ENCODE results near the gene DDX49. TPM values are rescaled to one million over a fixed set of nuclear protein-coding genes. Genes with fewer than 3 reads are reported as not detected.

The DDX49 gene
- total and polyA plus RNA-seq, 2 donors (not counting 1 experiment from before 2014, with no cell fraction given), result 38.9 to 47.5 TPM

DNA sequence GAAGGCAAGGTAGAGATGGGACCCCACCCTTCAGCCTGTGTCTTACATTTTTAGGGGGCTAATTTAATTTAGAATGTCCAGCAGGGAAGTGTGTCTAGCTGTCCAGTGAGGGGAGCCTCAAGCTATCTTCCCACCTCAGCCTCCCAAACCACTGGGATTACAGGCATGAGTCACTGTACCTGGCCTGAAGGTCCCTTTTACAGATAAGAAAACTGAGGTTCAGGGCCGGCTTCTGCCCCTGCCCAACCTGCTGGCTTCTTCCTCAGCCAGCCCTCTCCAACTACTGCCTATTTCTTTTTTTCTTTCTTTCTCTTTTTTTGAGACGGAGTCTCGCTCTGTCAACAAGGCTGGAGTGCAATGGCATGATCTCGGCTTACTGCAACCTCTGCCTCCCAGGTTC lies 40.9 kb downstream of the DDX49 start:
- no peaks in the 10 kb centered on the region for H3K79me2 ChIP-seq (ENCODE audit: control insufficient read depth, insufficient read depth, low read length)
- H3K27ac ChIP-seq (ENCODE audit: low read length in 2 of 2), result no peak overlapping the region
- no peak overlapping the region for H3K4me2 ChIP-seq (replicated peaks; ENCODE audit: low read depth, low read length, poor library complexity, severe bottlenecking)
- intact Hi-C loops (cut with micrococcal nuclease), result no loop called here
- no peak for TF ChIP-seq EZH2 (IDR thresholded peaks at IDR 0.05; ENCODE audit: borderline replicate concordance, insufficient read depth, low read depth, low read length, poor library complexity, severe bottlenecking)
- TF ChIP-seq, protein P1, sequence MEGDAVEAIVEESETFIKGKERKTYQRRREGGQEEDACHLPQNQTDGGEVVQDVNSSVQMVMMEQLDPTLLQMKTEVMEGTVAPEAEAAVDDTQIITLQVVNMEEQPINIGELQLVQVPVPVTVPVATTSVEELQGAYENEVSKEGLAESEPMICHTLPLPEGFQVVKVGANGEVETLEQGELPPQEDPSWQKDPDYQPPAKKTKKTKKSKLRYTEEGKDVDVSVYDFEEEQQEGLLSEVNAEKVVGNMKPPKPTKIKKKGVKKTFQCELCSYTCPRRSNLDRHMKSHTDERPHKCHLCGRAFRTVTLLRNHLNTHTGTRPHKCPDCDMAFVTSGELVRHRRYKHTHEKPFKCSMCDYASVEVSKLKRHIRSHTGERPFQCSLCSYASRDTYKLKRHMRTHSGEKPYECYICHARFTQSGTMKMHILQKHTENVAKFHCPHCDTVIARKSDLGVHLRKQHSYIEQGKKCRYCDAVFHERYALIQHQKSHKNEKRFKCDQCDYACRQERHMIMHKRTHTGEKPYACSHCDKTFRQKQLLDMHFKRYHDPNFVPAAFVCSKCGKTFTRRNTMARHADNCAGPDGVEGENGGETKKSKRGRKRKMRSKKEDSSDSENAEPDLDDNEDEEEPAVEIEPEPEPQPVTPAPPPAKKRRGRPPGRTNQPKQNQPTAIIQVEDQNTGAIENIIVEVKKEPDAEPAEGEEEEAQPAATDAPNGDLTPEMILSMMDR (IDR thresholded peaks at IDR 0.05), result no peak
- DNase-seq, result no peak
- no peaks in the 10 kb centered on the region for H3K36me3 ChIP-seq (replicated peaks in 1 of 2; ENCODE audit: control extremely low read depth in 1 of 2, control insufficient read depth in 1 of 2, extremely low read depth in 1 of 2, insufficient read depth in 2 of 2, low read length in 1 of 2)
- no peak overlapping the region for H3K27ac Mint-ChIP-seq
- no peaks in the 10 kb centered on the region for H3K9me3 Mint-ChIP-seq (ENCODE audit: insufficient read depth)
- no peak overlapping the region for H2AFZ ChIP-seq (ENCODE audit: insufficient read depth, low read depth, low read length, poor library complexity, severe bottlenecking)
- CTCF ChIA-PET, result no interaction called here
- 89% methylated on average over 4 of the region's 4 CpGs for WGBS (ENCODE audit: insufficient coverage)
- no peaks in the 10 kb centered on the region for H4K20me1 ChIP-seq (ENCODE audit: control insufficient read depth, insufficient read depth, low read length, poor library complexity, severe bottlenecking)
- POLR2A ChIA-PET, result interaction anchor here (0.7 kb wide), 1 partner anchor 22 kb away, joined by 3 read pairs; no protein-coding TSS in a partner anchor
- no peak for ATAC-seq (ENCODE audit: low read depth)
- H3K4me1 ChIP-seq (ENCODE audit: control insufficient read depth in 2 of 2, insufficient read depth in 2 of 2, low read length in 2 of 2), result peaks cover 7% of the 10 kb centered on the region in 2 donors
- peaks cover 10% of the 10 kb centered on the region for H3K4me1 Mint-ChIP-seq
- H3K4me3 ChIP-seq (ENCODE audit: control extremely low read depth in 1 of 5, extremely low read depth in 1 of 5, insufficient read depth in 1 of 5, low read depth in 2 of 5, low read length in 4 of 5), result no peak overlapping the region
- H3K27me3 Mint-ChIP-seq, result peaks cover 13% of the 10 kb centered on the region
- no peaks in the 10 kb centered on the region for H3K9me3 ChIP-seq (ENCODE audit: control extremely low read depth in 1 of 3, control insufficient read depth in 2 of 3, insufficient read depth in 1 of 3, low read length in 2 of 3)
- peaks cover 0 to 12% (median 2%) of the 10 kb centered on the region in 4 experiments for H3K27me3 ChIP-seq (replicated peaks in 1 of 4; ENCODE audit: control extremely low read depth in 1 of 4, control insufficient read depth in 3 of 4, insufficient read depth in 4 of 4, low read length in 3 of 4)
- H3K9ac ChIP-seq (ENCODE audit: low read length), result no peak overlapping the region
- no peak overlapping the region for H3K4me3 Mint-ChIP-seq

- peak overlapping the region; percentile 38 for H3K4me2 ChIP-seq (replicated peaks; ENCODE audit: low read depth, low read length, poor library complexity, severe bottlenecking)
- CTCF ChIA-PET, result no interaction called here
Measured at GRCh38 chr19:18961767-18962620, 42.5 kb downstream of the DDX49 start.

More at GRCh38 chr19:18961767-18962620, 42.5 kb downstream of the DDX49 start:
- no peaks in the 10 kb centered on the region for H3K9me3 Mint-ChIP-seq (ENCODE audit: insufficient read depth)
- H3K27ac Mint-ChIP-seq, result no peak overlapping the region
- H3K27me3 Mint-ChIP-seq, result peaks cover 16% of the 10 kb centered on the region
- H3K36me3 ChIP-seq (replicated peaks in 1 of 2; ENCODE audit: control extremely low read depth in 1 of 2, control insufficient read depth in 1 of 2, extremely low read depth in 1 of 2, insufficient read depth in 2 of 2, low read length in 1 of 2), result no peaks in the 10 kb centered on the region
- ATAC-seq (ENCODE audit: low read depth), result peak; percentile 33
- 20% methylated on average over 22 of the region's 26 CpGs for WGBS (ENCODE audit: insufficient coverage)
- POLR2A ChIA-PET, result no interaction called here
- H3K4me1 Mint-ChIP-seq, result peaks cover 10% of the 10 kb centered on the region
- H3K9ac ChIP-seq (ENCODE audit: low read length), result no peak overlapping the region
- H2AFZ ChIP-seq (ENCODE audit: insufficient read depth, low read depth, low read length, poor library complexity, severe bottlenecking), result peak overlapping the region; percentile 42
- no peak overlapping the region for H3K27ac ChIP-seq (ENCODE audit: low read length in 2 of 2)
- H3K4me1 ChIP-seq (ENCODE audit: control insufficient read depth in 2 of 2, insufficient read depth in 2 of 2, low read length in 2 of 2), result peaks cover 7% of the 10 kb centered on the region in 2 donors
- TF ChIP-seq, protein P1 (IDR thresholded peaks at IDR 0.05), result no peak
- TF ChIP-seq EZH2 (IDR thresholded peaks at IDR 0.05; ENCODE audit: borderline replicate concordance, insufficient read depth, low read depth, low read length, poor library complexity, severe bottlenecking), result no peak
- H3K79me2 ChIP-seq (ENCODE audit: control insufficient read depth, insufficient read depth, low read length), result no peaks in the 10 kb centered on the region
- no peak for DNase-seq
- H3K4me3 Mint-ChIP-seq, result no peak overlapping the region
- peaks cover 0 to 12% (median 2%) of the 10 kb centered on the region in 4 experiments for H3K27me3 ChIP-seq (replicated peaks in 1 of 4; ENCODE audit: control extremely low read depth in 1 of 4, control insufficient read depth in 3 of 4, insufficient read depth in 4 of 4, low read length in 3 of 4)
- no peaks in the 10 kb centered on the region for H4K20me1 ChIP-seq (ENCODE audit: control insufficient read depth, insufficient read depth, low read length, poor library complexity, severe bottlenecking)
- H3K9me3 ChIP-seq (ENCODE audit: control extremely low read depth in 1 of 3, control insufficient read depth in 2 of 3, insufficient read depth in 1 of 3, low read length in 2 of 3), result no peaks in the 10 kb centered on the region
- intact Hi-C loops (cut with micrococcal nuclease), result no loop called here
- H3K4me3 ChIP-seq (ENCODE audit: control extremely low read depth in 1 of 5, extremely low read depth in 1 of 5, insufficient read depth in 1 of 5, low read depth in 2 of 5, low read length in 4 of 5), result no peak overlapping the region
